Liver (tissue), 9 donors: ENCODE data around the gene XCR1. TPM values are rescaled to one million over a fixed set of nuclear protein-coding genes. Genes with fewer than 3 reads are reported as not detected.

Source experiments
- DNase-seq: peaks from one replicate; pipeline ENCODE4 v3.0.0-alpha.2; 2017; ENCODE audit warnings: low spot score
- H3K27ac ChIP-seq, 2 donors: one replicate each; pipeline ENCODE4 v1.7.0; 2013; ENCODE audit warnings: inconsistent platforms in 2 of 2, low read length in 2 of 2, control low read depth in 1 of 2, low read depth in 1 of 2, mild to moderate bottlenecking in 1 of 2
- H3K27me3 ChIP-seq, 4 donors: one replicate each; pipeline versions ENCODE4 v1.6.1 to v1.7.0; 2013; ENCODE audit warnings: low read length in 3 of 4, inconsistent platforms in 1 of 4, mild to moderate bottlenecking in 1 of 4, moderate library complexity in 1 of 4; ENCODE audit not compliant: control insufficient read depth in 4 of 4, insufficient read depth in 4 of 4
- H3K36me3 ChIP-seq, 4 donors: one replicate each; pipeline versions ENCODE4 v1.6.1 to v1.7.0; 2013; ENCODE audit warnings: low read length in 3 of 4, mild to moderate bottlenecking in 3 of 4, low read depth in 1 of 4, moderate library complexity in 1 of 4; ENCODE audit not compliant: control insufficient read depth in 4 of 4, insufficient read depth in 3 of 4
- H3K4me1 ChIP-seq, 4 donors: one replicate each; pipeline versions ENCODE4 v1.6.1 to v1.7.0; 2013; ENCODE audit warnings: low read length in 3 of 4, mild to moderate bottlenecking in 3 of 4, moderate library complexity in 1 of 4; ENCODE audit not compliant: control insufficient read depth in 4 of 4, insufficient read depth in 4 of 4
- H3K4me3 ChIP-seq, 3 donors: one replicate each; pipeline versions ENCODE4 v1.6.1 to v1.7.0; 2013; ENCODE audit warnings: low read length in 3 of 3, control low read depth in 1 of 3, low read depth in 1 of 3, mild to moderate bottlenecking in 1 of 3
- H3K9ac ChIP-seq, 2 donors: one replicate each; pipeline ENCODE4 v1.7.0; 2013; ENCODE audit warnings: low read length in 2 of 2, mild to moderate bottlenecking in 2 of 2, moderate library complexity in 2 of 2, control low read depth in 1 of 2, low read depth in 1 of 2
- H3K9me3 ChIP-seq, 4 donors: one replicate each; pipeline versions ENCODE4 v1.6.1 to v1.7.0; 2013; ENCODE audit warnings: low read length in 3 of 4; ENCODE audit not compliant: control insufficient read depth in 4 of 4
- FOXA1 ChIP-seq: IDR thresholded peaks from 2 replicates; pipeline ENCODE4 v1.6.1; 2016; ENCODE audit warnings: antibody characterized with exemption
- FOXA2 ChIP-seq: IDR thresholded peaks from 2 replicates; pipeline ENCODE4 v1.6.1; 2016; ENCODE audit warnings: antibody characterized with exemption
- GABPA ChIP-seq, 2 donors: IDR thresholded peaks in 1 of 2; conservative IDR thresholded peaks in 1 of 2; 2 replicates each; pipeline ENCODE4 v1.6.1; 2016; ENCODE audit warnings: antibody characterized with exemption in 2 of 2, mild to moderate bottlenecking in 1 of 2, moderate library complexity in 1 of 2
- HNF4A ChIP-seq, 2 donors: conservative IDR thresholded peaks; 2 replicates each; pipeline ENCODE4 v1.6.1; 2016; ENCODE audit warnings: antibody characterized with exemption in 2 of 2, mild to moderate bottlenecking in 2 of 2
- HNF4G ChIP-seq: IDR thresholded peaks from 2 replicates; pipeline ENCODE4 v1.6.1; 2016; ENCODE audit warnings: antibody characterized with exemption
- JUND ChIP-seq, 2 donors: IDR thresholded peaks; 2 replicates each; pipeline ENCODE4 v1.6.1; 2016; ENCODE audit warnings: antibody characterized with exemption in 2 of 2
- NR2F2 ChIP-seq: IDR thresholded peaks from 2 replicates; pipeline ENCODE4 v1.6.1; 2016; ENCODE audit warnings: antibody characterized with exemption
- RAD21 ChIP-seq, 2 donors: IDR thresholded peaks; 2 replicates each; pipeline ENCODE4 v1.6.1; 2016; ENCODE audit warnings: antibody characterized with exemption in 2 of 2, mild to moderate bottlenecking in 2 of 2
- RXRA ChIP-seq, 2 donors: IDR thresholded peaks; 2 replicates each; pipeline ENCODE4 v1.6.1; 2017 to 2018; ENCODE audit warnings: antibody characterized with exemption in 2 of 2, mild to moderate bottlenecking in 1 of 2
- SP1 ChIP-seq: IDR thresholded peaks from 2 replicates; pipeline ENCODE4 v1.6.1; 2018; ENCODE audit warnings: antibody characterized with exemption, mild to moderate bottlenecking
- TAF1 ChIP-seq: conservative IDR thresholded peaks from 2 replicates; pipeline ENCODE4 v1.6.1; 2016; ENCODE audit warnings: antibody characterized with exemption, mild to moderate bottlenecking
- YY1 ChIP-seq: IDR thresholded peaks from 2 replicates; pipeline ENCODE4 v1.6.1; 2016; ENCODE audit warnings: antibody characterized with exemption, mild to moderate bottlenecking
- WGBS: extraction: QIAGEN DNeasy Blood & Tissue Kit; methylation state at CpG from one replicate; pipeline ENCODE4 v1.1.7; 2013; 5-methylcytosine and 5-hydroxymethylcytosine counted together
- polyA plus RNA-seq, 2 donors: library from polyadenylated mRNA; stranded (reverse) in 1 of 2; unstranded in 1 of 2; fragments of 200-250 nt in 1 of 2; fragments of >200 nt in 1 of 2; fragmentation: Nextera tagmentation in 1 of 2; extraction: Ambion mirVana in 1 of 2; gene quantifications; one replicate each; pipeline versions ENCODE4 v1.2.1 to v1.2.3, GENCODE V29; 2013 to 2015
- total RNA-seq, 2 donors: library from RNA; depleted of rRNA; stranded (reverse); fragments of >200 nt; gene quantifications; one replicate each; pipeline ENCODE4 v1.2.3, GENCODE V29; 2014
- TF ChIP-seq, protein P1 (sequence below): IDR thresholded peaks from 2 replicates; pipeline ENCODE4 v1.6.1; 2016; ENCODE audit warnings: antibody characterized with exemption
- TF ChIP-seq, protein P2 (sequence below): IDR thresholded peaks from 2 replicates; pipeline ENCODE4 v1.6.1; 2016; ENCODE audit warnings: antibody characterized with exemption
- TF ChIP-seq, protein P3 (sequence below): IDR thresholded peaks from 2 replicates; pipeline ENCODE4 v1.6.1; 2016; ENCODE audit warnings: antibody characterized with exemption
- TF ChIP-seq, protein P4 (sequence below): IDR thresholded peaks from 2 replicates; pipeline ENCODE4 v1.6.1; 2016; ENCODE audit warnings: antibody characterized with exemption, mild to moderate bottlenecking
- TF ChIP-seq, protein P5 (sequence below): fragments of 150-350 bp; IDR thresholded peaks from 2 replicates; pipeline ENCODE4 v1.5.1; 2017; ENCODE audit warnings: improper control_type of control experiment, low read depth, low read length; ENCODE audit not compliant: missing input control
- donor health status: healthy.
- donor health status: healthy.
- donor health status: healthy.
- donor health status: healthy.
- donor health status: healthy.

XCR1 gene
- total and polyA plus RNA-seq, 4 donors: under 0.01 to 0.08 (median 0.03) TPM; not detected in 1

DNA sequence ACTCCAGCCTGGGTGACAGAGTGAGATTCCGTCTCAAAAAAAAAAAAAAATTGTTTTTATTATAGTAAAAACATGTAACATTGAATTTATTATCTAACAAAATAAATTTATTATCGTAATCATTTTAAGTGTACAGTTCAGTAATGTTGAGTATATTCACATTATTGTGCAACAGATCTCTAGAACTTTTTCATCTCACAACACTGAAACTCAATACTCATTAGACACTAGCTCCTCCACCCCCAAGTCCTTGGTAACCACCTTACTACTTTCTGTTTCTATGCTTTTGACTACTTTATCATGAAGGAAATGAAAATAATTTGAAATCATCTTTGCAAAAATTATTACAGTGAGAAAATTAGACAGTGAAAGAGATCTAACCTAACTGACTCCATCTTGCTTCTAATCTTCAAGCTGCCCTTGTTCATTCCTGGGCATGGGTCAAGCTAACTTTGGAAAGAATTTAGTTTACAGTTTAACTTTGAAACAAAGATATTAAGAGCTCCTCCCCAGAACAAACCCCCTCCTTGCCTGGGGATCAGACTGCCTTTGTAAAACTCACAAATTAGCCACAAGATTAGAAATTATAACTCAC, 16.7 kb downstream of the XCR1 start:
- no peaks in the 10 kb centered on the region for H3K4me1 ChIP-seq
- no peaks in the 10 kb centered on the region for H3K36me3 ChIP-seq
- H3K27ac ChIP-seq: no peak overlapping the region
- no peak overlapping the region for H3K9ac ChIP-seq
- no peak for DNase-seq
- no peak for TF ChIP-seq RAD21 (IDR thresholded peaks at IDR 0.05)
- no peak for TF ChIP-seq FOXA1
- TF ChIP-seq, protein P1, sequence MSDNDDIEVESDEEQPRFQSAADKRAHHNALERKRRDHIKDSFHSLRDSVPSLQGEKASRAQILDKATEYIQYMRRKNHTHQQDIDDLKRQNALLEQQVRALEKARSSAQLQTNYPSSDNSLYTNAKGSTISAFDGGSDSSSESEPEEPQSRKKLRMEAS: no peak
- TF ChIP-seq JUND (IDR thresholded peaks at IDR 0.05): no peak
- TF ChIP-seq FOXA2: no peak
- TF ChIP-seq GABPA (IDR thresholded peaks at IDR 0.05 in 1 of 2, conservative IDR thresholded peaks at IDR 0.05 in 1 of 2): no peak
- no peak for TF ChIP-seq NR2F2
- no peak for TF ChIP-seq YY1
- TF ChIP-seq RXRA (IDR thresholded peaks at IDR 0.05): no peak
- TF ChIP-seq, protein P2, sequence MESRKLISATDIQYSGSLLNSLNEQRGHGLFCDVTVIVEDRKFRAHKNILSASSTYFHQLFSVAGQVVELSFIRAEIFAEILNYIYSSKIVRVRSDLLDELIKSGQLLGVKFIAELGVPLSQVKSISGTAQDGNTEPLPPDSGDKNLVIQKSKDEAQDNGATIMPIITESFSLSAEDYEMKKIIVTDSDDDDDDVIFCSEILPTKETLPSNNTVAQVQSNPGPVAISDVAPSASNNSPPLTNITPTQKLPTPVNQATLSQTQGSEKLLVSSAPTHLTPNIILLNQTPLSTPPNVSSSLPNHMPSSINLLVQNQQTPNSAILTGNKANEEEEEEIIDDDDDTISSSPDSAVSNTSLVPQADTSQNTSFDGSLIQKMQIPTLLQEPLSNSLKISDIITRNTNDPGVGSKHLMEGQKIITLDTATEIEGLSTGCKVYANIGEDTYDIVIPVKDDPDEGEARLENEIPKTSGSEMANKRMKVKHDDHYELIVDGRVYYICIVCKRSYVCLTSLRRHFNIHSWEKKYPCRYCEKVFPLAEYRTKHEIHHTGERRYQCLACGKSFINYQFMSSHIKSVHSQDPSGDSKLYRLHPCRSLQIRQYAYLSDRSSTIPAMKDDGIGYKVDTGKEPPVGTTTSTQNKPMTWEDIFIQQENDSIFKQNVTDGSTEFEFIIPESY: no peak
- no peak for TF ChIP-seq HNF4G
- no peak for TF ChIP-seq HNF4A (conservative IDR thresholded peaks at IDR 0.05)
- TF ChIP-seq SP1: no peak
- no peak for TF ChIP-seq TAF1
- TF ChIP-seq, protein P3, sequence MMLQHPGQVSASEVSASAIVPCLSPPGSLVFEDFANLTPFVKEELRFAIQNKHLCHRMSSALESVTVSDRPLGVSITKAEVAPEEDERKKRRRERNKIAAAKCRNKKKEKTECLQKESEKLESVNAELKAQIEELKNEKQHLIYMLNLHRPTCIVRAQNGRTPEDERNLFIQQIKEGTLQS: no peak
- TF ChIP-seq, protein P4, sequence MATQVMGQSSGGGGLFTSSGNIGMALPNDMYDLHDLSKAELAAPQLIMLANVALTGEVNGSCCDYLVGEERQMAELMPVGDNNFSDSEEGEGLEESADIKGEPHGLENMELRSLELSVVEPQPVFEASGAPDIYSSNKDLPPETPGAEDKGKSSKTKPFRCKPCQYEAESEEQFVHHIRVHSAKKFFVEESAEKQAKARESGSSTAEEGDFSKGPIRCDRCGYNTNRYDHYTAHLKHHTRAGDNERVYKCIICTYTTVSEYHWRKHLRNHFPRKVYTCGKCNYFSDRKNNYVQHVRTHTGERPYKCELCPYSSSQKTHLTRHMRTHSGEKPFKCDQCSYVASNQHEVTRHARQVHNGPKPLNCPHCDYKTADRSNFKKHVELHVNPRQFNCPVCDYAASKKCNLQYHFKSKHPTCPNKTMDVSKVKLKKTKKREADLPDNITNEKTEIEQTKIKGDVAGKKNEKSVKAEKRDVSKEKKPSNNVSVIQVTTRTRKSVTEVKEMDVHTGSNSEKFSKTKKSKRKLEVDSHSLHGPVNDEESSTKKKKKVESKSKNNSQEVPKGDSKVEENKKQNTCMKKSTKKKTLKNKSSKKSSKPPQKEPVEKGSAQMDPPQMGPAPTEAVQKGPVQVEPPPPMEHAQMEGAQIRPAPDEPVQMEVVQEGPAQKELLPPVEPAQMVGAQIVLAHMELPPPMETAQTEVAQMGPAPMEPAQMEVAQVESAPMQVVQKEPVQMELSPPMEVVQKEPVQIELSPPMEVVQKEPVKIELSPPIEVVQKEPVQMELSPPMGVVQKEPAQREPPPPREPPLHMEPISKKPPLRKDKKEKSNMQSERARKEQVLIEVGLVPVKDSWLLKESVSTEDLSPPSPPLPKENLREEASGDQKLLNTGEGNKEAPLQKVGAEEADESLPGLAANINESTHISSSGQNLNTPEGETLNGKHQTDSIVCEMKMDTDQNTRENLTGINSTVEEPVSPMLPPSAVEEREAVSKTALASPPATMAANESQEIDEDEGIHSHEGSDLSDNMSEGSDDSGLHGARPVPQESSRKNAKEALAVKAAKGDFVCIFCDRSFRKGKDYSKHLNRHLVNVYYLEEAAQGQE: no peak
- TF ChIP-seq, protein P5, sequence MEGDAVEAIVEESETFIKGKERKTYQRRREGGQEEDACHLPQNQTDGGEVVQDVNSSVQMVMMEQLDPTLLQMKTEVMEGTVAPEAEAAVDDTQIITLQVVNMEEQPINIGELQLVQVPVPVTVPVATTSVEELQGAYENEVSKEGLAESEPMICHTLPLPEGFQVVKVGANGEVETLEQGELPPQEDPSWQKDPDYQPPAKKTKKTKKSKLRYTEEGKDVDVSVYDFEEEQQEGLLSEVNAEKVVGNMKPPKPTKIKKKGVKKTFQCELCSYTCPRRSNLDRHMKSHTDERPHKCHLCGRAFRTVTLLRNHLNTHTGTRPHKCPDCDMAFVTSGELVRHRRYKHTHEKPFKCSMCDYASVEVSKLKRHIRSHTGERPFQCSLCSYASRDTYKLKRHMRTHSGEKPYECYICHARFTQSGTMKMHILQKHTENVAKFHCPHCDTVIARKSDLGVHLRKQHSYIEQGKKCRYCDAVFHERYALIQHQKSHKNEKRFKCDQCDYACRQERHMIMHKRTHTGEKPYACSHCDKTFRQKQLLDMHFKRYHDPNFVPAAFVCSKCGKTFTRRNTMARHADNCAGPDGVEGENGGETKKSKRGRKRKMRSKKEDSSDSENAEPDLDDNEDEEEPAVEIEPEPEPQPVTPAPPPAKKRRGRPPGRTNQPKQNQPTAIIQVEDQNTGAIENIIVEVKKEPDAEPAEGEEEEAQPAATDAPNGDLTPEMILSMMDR: no peak
- H3K9me3 ChIP-seq: no peaks in the 10 kb centered on the region
- WGBS: 96% methylated on average over 2 of the region's 2 CpGs
- no peak overlapping the region for H3K4me3 ChIP-seq
- H3K27me3 ChIP-seq: no peaks in the 10 kb centered on the region
